ENCODE measurements around the gene SULF2. TPM values are rescaled to one million over a fixed set of nuclear protein-coding genes. Genes with fewer than 3 reads are reported as not detected.

SULF2 gene
- total RNA-seq, 2 experiments from 2014 or later, result 0.47 to 0.50 TPM

DNA sequence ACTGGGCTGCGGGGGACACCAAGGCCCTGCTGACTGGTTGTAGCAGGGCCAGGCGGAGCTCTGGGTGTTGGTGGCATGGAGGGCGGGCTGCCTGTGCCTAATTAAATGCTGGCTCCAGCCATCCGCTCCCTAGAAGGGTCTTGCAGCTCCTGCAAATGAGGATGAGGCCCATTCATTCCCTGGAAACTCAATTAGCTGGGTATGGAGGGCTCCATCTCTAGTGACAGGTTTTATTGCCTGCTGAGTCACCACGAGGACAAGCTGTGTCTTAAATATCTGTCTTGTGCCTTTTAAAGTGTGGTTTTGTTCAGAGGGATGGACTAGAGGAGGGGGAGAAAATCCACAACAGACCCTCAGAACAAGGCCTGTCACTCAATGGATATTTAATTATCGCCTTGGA is 60.9 kb downstream of the SULF2 start:
- POLR2A ChIA-PET, result no interaction called here
- intact Hi-C loops (cut with micrococcal nuclease), result no loop called here

DNA sequence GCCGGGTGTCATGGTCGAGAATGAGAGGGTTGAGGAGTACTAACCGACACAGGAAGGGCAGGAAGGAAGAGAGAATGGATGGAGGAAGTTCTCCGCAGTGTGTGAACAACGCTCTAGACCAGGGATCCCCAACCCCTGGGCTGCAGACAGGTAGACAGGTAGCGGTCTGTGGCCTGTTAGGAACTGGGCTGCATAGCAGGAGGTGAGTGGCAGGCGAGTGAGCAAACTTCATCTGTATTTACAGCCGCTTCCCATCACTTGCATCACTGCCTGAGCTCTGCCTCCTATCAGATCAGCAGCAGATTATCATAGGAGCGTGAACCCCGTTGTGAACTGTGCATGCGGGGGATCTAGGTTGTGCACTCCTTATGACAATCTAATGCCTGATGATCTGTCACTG is 62.0 kb downstream of the SULF2 start:
- intact Hi-C loops (cut with micrococcal nuclease), result no loop called here
- ChIA-PET CTCF (interaction anchor here (2.4 kb wide), 1 partner anchor 897 kb away, joined by 13 read pairs; no protein-coding TSS in a partner anchor), POLR2A (no interaction called here)
- H3K4me3 Mint-ChIP-seq, result no peak overlapping the region
- no peak overlapping the region for H3K27ac Mint-ChIP-seq
- no peak for ATAC-seq
- no peaks in the 10 kb centered on the region for H3K27me3 Mint-ChIP-seq
- no peak for DNase-seq
- TF ChIP-seq, protein P1, sequence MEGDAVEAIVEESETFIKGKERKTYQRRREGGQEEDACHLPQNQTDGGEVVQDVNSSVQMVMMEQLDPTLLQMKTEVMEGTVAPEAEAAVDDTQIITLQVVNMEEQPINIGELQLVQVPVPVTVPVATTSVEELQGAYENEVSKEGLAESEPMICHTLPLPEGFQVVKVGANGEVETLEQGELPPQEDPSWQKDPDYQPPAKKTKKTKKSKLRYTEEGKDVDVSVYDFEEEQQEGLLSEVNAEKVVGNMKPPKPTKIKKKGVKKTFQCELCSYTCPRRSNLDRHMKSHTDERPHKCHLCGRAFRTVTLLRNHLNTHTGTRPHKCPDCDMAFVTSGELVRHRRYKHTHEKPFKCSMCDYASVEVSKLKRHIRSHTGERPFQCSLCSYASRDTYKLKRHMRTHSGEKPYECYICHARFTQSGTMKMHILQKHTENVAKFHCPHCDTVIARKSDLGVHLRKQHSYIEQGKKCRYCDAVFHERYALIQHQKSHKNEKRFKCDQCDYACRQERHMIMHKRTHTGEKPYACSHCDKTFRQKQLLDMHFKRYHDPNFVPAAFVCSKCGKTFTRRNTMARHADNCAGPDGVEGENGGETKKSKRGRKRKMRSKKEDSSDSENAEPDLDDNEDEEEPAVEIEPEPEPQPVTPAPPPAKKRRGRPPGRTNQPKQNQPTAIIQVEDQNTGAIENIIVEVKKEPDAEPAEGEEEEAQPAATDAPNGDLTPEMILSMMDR (IDR thresholded peaks at IDR 0.05), result no peak
- peaks cover 7% of the 10 kb centered on the region for H3K36me3 Mint-ChIP-seq (ENCODE audit: low read depth)
- peaks cover 27% of the 10 kb centered on the region for H3K4me1 Mint-ChIP-seq (ENCODE audit: low read depth)
- no peaks in the 10 kb centered on the region for H3K9me3 Mint-ChIP-seq

More for the DNA sequence above, 60.9 kb downstream of the SULF2 start:
- Mint-ChIP-seq H3K27me3 (no peaks in the 10 kb centered on the region), H3K4me1 (ENCODE audit: low read depth) (peaks cover 33% of the 10 kb centered on the region), H3K27ac (no peak overlapping the region), H3K36me3 (ENCODE audit: low read depth) (peaks cover 7% of the 10 kb centered on the region), H3K9me3 (no peaks in the 10 kb centered on the region), H3K4me3 (no peak overlapping the region)
- DNase-seq (no peak), ATAC-seq (no peak)
- CTCF ChIA-PET, result interaction anchor here (0.8 to 2.4 kb wide), 8 partner anchors 47 to 896 kb away, joined by 3 to 13 read pairs (median 3); no protein-coding TSS in a partner anchor
- TF ChIP-seq, protein P1 (IDR thresholded peaks at IDR 0.05), result no peak

DNA sequence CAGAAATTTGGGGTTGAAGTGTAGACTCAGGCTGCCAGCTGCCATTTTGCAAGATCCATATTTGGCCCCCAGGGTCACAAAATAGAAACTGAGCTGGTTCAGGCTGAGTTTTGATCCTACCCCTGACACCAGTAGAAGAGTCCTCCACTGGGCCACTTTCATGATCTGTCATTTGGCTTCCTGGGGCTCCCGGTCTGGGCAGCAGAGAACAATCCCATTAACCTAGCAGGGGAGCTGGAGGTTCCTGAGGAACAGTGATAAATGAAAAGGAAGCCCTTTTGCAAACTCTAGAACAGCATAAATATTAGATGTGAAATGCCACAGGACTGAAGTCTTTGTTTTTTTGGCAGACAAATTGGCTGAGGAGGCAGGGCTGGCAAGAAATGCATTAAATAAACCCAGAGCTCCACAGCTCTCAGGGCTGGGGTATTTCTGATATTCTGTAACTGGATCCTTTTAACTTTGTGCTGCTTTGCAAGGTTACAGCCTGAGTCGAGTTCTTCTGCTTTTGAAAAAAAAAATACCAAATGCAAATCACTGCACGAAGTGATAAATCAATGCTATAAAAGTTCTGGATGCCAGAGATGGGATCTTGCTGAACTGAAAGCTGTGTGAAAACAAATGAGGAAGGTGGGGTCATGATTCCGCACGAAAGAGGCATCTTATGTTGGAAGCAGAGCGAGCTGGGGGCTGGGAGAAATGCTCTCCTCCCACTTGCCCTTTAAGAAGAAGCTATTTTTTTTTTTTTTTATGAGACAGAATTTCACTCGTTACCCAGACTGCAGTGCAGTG is 64.4 kb downstream of the SULF2 start:
- ATAC-seq (no peak), DNase-seq (no peak)
- CTCF ChIA-PET, result no interaction called here
- TF ChIP-seq, protein P1 (IDR thresholded peaks at IDR 0.05), result no peak
- Mint-ChIP-seq H3K9me3 (no peaks in the 10 kb centered on the region), H3K36me3 (ENCODE audit: low read depth) (no peaks in the 10 kb centered on the region), H3K27me3 (no peaks in the 10 kb centered on the region), H3K27ac (no peak overlapping the region), H3K4me3 (no peak overlapping the region), H3K4me1 (ENCODE audit: low read depth) (peaks cover 7% of the 10 kb centered on the region)
- intact Hi-C loops (cut with micrococcal nuclease), result no loop called here
- POLR2A ChIA-PET, result interaction anchor here (0.6 kb wide), 1 partner anchor 74 kb away, joined by 3 read pairs; no protein-coding TSS in a partner anchor

DNA sequence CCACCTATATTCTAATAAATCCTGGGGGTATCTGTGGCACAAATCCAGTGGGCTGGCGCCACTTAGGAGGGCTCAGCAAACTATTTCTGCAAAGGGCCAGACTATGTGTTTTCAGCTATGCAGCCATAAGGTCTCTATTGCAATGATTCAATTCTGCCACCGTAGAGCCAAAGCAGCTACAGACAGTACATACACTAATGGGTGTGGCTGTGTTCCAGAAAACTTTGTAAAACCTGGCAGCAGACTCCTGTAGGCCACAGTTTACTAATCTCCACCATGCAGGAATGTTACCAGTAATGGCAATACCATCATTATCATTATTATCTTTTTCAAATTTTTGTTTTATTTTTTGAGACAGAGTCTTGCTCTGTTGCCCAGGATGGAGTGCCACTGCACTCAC is 65.7 kb downstream of the SULF2 start:
- no peaks in the 10 kb centered on the region for H3K27me3 Mint-ChIP-seq
- H3K36me3 Mint-ChIP-seq (ENCODE audit: low read depth), result no peaks in the 10 kb centered on the region
- no peaks in the 10 kb centered on the region for H3K4me1 Mint-ChIP-seq (ENCODE audit: low read depth)
- ATAC-seq, result no peak
- ChIA-PET CTCF (no interaction called here), POLR2A (no interaction called here)
- H3K9me3 Mint-ChIP-seq, result no peaks in the 10 kb centered on the region
- intact Hi-C loops (cut with micrococcal nuclease), result no loop called here
- DNase-seq, result no peak
- H3K4me3 Mint-ChIP-seq, result no peak overlapping the region
- TF ChIP-seq, protein P1 (IDR thresholded peaks at IDR 0.05), result no peak
- no peak overlapping the region for H3K27ac Mint-ChIP-seq

DNA sequence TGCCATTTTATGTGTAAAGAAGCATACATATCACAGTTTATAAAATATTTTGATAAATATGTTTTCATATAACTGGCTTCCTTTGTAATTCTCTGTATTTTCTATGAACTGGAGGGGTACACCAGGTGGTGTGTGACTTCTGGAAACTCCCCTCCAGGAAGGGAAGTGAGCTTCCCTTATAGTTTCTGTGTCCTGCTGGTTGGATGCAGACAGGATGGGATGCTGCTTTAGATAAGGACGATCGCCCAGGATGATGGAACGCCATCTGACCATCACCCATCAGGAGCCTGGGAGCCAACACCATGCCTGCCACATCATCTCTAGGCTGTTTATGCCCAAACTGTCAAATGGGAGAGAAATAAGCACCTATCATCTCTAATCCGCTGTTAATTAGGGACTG is 66.1 kb downstream of the SULF2 start:
- Mint-ChIP-seq H3K27me3 (no peaks in the 10 kb centered on the region), H3K27ac (no peak overlapping the region), H3K36me3 (ENCODE audit: low read depth) (no peaks in the 10 kb centered on the region), H3K4me1 (ENCODE audit: low read depth) (no peaks in the 10 kb centered on the region), H3K9me3 (no peaks in the 10 kb centered on the region), H3K4me3 (no peak overlapping the region)
- ChIA-PET CTCF (no interaction called here), POLR2A (no interaction called here)
- no peak for DNase-seq
- TF ChIP-seq, protein P1 (IDR thresholded peaks at IDR 0.05), result no peak
- ATAC-seq, result no peak
- intact Hi-C loops (cut with micrococcal nuclease), result no loop called here
